Stimulated activated CD8-positive, alpha-beta memory T cell treated with anti-CD3 and anti-CD28 coated beads, Interleukin-4, amount 100 ng/mL, for 1 hour (primary cell): Measurements from ENCODE around the gene FYCO1.
"Not testable (repeated sequence)": the region's sequence is repeated elsewhere in the genome, so short reads cannot be mapped to it uniquely, and the experiment has no call there.

Experiments
- DNase-seq, 2 donors: peaks; one replicate each; pipeline ENCODE4 v3.0.0-alpha.2; 2020; ENCODE audit warnings: low read depth in 2 of 2, low spot score in 1 of 2

Gene FYCO1

GRCh38 chr3:45995236-45996192 lies at the start of gene FYCO1:
FYCO1 (minus strand) TSS chr3:45995824; CDS start chr3:45984910, 10,914 bp downstream.
- DNase-seq, result peak; percentile 53 to 75

GRCh38 chr3:46038916-46039315 lies 43.3 kb upstream of the FYCO1 start:
- DNase-seq, result no peak

GRCh38 chr3:46038071-46038470 lies 42.4 kb upstream of the FYCO1 start:
- DNase-seq, result not testable (repeated sequence)

DNA sequence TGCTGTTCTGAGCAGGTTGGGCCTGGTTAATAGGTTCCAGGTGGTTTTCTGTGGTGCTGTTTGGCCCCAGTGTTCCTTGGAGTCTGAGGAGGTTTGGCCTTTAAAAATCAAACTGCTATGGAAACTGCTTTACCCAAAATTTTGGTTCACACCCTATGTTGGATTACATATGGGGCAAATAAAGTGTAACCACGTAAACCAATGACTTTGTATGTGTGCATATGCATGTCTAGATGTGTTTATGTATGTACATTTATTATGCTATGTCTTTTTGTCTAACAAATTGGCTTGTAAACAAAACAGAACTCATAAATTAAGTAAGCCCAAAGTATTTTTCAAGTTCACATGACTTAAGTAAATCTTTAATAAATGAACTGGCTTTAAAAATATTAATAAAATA lies 40.6 kb upstream of the FYCO1 start:
- DNase-seq, result no peak

DNA sequence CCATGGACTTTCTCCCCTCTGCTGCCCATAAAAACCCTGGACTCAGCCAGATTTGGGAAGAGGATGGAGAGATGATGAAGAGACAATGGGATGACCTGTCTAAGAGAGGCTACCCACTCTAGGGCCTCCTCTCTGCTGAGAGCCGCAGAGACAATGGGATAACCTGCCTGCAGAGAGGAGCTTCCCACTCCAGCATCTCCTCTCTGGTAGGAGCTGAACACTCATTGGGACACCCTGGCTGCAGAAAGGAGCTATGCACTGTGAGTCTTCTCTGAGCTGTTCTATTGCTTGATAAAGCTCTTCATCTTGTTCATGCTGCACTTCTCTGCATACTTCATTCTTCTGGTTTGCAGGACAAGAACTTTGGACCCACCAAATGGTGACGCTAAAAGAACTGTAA lies 36.1 kb upstream of the FYCO1 start:
- DNase-seq, result no peak

- DNase-seq, result no peak
Observed at GRCh38 chr3:46031269-46031668, 35.6 kb upstream of the FYCO1 start.

DNA sequence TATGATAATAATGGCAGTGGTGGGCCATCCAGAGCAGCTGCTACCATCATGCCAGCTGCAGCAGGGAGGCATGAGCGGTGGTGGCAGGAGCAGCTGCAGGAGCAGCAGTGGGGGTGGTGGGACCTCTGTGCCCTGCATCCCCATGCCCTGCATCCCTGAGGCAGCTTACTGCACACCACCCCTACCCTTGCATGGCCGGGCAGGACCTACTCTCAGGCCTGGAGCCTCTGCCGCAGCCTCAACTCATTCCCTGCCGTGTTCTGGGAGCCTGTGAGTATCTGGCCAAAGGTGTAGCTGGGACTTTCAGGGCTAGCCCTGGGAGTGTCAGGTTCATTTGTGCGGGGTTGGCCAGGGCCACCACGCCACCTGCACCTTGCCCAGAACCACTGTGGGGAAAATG lies 35.0 kb upstream of the FYCO1 start:
- no peak for DNase-seq

DNA sequence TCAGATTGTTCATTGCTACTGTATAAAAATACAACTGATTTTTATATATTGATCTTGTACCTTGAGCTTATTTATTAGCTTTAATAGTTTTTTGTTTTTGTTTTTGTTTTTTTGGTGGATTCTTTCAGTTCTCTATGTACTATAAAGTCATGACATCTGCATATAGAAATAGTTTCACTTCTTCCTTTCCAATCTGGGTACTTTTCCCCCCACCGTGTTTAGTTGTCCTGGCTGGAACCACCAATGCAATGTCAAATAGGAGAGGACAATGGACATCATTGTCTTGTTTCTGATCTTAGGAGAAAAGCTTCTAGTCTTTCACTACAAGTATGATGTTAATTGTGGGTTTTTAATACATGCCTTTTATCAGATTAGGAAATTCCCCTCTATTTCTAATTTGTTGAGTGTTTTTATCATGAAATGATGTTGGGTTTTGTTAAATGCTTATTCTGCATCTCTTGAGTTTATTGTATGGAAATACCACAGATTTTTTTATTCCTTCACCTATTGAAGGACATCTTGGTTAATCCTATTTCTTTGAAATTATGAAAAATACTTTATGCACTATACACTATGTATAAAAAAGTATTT lies 34.4 kb upstream of the FYCO1 start:
- no peak for DNase-seq

GRCh38 chr3:46027736-46028397 lies 32.2 kb upstream of the FYCO1 start:
- no peak for DNase-seq

DNA sequence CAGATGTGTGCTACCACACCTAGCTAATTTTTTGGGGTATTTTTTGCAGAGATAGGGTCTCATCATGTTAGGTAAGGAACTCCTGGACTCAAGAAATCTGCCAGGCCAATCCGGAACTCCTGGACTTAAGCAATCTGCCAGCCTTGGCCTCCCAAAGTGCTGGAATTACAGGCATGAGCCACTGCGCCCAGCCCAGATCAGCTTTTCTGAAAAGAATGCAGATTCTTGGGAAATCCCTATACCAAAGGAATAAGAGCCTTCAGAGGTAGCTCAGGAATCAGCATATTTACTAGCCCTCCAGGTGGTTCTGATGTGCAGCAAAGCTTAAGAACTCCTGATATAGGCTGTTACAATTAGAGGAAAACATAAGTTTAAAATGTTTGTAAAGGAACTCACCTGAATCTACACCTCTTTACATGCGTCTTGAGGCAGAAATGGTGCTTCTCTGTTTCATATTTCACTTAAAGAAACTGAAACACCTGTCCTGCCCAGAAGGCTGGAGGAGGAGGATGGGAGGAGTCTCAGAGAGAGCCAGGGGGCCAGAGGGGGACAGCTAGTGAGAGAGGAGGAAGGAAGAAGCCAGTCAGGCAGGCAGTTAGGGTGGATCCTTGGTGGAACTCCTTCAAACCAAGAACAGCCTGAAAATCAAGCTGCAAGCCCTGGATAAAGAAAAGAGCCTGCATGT lies 31.5 kb upstream of the FYCO1 start, which contains the start of gene XCR1:
TSS of gene XCR1 (minus strand) at position 463 of the 685 bp plus-strand sequence. CDS start 5,536 bp downstream, outside the sequence.
- no peak for DNase-seq

DNA sequence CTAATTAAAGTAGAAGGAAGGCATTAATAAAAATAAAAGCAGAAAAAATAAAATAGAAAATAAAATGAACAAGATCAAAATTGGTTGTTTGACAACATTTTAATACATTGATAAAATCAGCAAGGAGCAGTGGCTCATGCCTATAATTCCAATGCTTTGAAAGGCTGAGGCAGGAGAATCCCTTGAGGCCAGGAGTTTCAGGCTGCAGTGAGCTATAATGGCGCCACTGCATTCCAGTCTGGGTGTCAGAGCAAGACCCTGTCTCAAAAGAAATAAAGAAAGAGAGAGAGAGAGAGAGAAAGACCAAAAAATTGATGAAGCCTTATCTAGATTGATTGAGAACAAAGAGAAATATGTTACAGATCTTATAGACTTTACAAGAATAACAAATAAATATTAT lies 29.5 kb upstream of the FYCO1 start:
- no peak for DNase-seq

DNA sequence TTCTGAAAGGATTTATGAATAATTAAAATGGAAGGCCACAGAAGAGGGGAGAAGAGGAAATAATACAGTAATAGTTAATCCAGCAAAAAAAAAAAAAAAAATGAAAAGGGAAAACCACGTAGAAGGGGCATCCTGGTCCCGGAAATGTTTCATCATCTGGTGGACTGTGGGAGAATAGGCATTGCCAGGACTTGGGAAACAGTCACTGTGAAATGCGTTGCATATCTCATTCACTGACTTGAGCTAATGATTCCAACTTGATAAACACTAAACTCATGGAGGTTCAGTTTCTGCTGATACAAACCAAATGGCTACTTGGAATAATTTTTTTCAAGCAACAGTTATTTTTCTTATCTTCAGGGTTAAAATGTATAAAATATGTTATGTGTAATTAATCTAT lies 28.5 kb upstream of the FYCO1 start:
- no peak for DNase-seq

DNA sequence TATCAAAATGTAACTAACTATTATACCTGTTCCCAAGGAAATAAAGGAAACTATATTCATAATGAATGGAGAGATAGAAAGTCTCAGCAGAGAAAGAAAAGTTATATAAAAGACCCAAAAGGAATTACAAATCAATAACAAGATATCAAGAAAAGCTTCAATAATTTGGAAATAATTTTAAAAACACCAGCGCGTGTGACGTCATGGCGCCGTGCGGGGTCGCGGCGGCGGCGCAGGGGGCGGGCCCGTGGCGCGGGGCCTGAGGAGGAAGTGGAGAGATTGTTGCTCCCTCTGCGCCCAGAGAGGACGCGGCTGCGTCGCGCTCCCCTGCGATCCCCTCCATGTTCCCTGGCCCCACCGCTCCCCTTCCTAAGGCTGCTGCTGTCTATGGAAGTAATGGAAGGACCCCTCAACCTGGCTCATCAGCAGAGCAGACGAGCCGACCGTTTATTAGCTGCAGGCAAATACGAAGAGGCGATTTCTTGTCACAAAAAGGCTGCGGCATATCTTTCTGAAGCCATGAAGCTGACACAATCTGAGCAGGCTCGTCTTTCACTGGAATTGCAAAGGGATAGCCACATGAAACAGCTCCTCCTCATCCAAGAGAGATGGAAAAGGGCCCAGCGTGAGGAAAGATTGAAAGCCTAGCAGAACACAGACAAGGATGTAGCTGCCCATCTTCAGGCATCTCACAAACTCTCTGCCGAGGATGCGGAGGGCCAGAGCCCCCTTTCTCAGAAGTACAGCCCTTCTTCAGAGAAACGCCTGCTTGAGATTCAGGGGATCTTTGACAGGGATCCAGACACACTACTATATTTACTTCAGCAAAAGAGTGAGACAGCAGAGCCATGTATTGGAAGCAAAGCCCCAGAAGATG lies 27.5 kb upstream of the FYCO1 start:
- DNase-seq, result no peak

- no peak for DNase-seq
Observed at GRCh38 chr3:46021516-46021915, 25.9 kb upstream of the FYCO1 start.

DNA sequence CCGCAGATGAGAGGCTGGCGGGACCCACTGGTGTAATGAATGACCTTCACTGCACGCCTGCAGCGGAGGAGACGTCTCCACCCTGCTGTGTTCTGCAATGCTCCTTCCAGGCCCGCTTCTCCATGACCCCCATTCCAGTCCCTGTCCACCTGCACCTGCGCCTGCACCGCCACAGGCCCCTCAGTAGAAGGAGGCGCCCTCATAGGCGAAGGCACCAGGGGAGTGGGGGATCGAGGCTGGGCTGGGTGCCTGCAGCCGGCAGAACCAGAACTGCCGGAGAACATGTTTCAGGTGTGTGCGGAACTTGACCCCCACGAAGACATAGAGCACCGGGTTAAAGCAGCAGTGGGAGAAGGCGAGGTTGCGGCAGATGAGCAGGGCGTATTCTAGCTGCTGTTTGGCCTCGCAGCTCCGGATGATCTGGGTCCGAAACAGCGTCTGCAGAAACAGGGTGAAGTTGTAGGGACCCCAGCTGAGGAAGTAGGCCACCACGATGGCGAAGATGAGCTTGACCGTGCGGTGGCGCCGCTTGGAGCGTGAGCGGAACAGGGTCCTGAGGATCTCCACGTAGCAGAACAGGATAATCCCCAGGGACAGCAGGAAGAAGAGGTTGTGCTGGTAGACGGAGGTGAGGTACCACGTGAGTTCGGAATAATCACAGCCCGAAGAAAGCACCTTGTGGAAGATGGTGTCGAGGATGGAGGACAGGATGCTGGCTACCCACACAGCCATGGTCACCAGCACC lies 25.3 kb upstream of the FYCO1 start:
- DNase-seq, result no peak

GRCh38 chr3:46019707-46020106 lies 24.1 kb upstream of the FYCO1 start:
- no peak for DNase-seq

DNA sequence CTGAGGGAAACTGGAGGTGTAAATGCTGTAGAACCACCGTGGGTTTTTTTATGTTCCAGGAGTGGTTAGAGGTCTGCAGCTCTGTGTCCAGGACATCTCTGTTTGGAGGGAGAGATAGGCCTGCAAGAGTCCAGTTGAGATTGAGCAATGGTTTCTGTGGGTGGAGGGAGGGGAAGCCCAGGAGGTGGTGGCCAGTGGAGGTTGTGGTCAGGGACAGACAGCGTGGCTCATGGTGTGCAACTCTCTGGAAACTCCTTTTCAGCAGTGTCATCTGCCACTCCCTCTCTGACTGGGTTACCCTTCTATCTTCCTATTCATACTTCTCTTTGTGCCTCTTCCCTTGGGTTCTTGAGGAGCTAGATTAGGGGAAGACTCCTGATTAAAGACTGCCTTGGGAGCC lies 22.1 kb upstream of the FYCO1 start:
- no peak for DNase-seq

DNA sequence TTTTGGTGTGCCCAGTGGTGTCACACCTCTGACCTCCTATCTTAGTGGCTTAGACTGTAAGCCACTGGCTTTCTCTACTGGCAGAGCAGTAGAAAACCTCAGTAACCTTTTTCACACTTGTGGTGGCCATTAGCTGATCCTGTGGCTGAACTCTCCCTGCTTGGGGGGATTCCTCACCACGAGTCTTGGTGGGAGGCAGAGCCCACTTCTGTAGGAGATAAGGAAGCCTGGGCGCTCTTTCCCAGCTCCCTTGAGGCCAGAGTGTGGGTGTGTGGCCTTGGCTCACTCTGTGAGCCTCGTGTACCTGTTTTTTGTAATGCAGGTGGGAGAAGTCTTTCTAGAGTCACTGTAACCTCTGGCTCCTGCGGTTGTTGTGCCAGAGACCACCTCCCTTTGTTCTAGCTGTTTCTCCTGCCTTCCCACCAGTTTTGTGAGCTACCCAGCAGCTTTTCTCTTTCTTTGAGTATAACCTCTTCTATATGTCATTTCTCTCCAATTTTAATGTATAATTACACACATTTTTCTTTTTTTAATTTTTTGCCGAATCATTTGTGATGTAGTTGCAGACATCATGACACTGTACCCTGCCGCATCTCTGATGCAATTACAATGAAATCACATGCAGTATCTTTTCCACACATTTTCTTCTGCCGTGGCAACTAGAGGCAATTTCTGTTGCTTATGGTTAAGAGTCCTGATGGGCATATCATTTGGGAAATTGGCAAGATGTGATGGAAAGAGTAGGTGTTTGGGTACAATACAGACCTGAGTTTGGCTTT lies 17.9 kb upstream of the FYCO1 start:
- DNase-seq, result no peak

GRCh38 chr3:46012246-46012645 lies 16.6 kb upstream of the FYCO1 start:
- no peak for DNase-seq
